ENCODE measurements around the gene CLTB.

CLTB gene

DNA sequence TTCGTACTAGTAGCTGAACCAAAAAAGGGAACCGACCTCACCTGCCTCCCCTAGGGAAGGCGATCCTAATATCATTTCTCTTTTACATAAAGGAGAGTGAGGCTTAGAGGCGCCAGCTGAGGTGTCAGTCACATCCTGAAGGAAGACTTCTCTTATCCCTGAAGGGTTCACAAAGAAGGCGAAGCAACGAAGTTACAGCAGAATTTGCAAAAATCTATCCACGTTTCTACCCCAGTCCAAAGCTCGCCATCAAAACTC lies 54.2 kb downstream of the CLTB start:
- TF ChIP-seq FOXP2 (optimal IDR thresholded peaks at IDR 0.05; ENCODE audit: borderline replicate concordance, extremely low read depth, extremely low read length, insufficient read depth) (no peak), SIN3A (IDR thresholded peaks at IDR 0.05; ENCODE audit: borderline replicate concordance, insufficient read depth, low read length) (no peak), POLR2AphosphoS5 (IDR thresholded peaks at IDR 0.05; ENCODE audit: low read depth, low read length) (no peak), TAF1 (IDR thresholded peaks at IDR 0.05; ENCODE audit: borderline replicate concordance, insufficient read depth, low read length) (no peak)
- TF ChIP-seq, protein P1, sequence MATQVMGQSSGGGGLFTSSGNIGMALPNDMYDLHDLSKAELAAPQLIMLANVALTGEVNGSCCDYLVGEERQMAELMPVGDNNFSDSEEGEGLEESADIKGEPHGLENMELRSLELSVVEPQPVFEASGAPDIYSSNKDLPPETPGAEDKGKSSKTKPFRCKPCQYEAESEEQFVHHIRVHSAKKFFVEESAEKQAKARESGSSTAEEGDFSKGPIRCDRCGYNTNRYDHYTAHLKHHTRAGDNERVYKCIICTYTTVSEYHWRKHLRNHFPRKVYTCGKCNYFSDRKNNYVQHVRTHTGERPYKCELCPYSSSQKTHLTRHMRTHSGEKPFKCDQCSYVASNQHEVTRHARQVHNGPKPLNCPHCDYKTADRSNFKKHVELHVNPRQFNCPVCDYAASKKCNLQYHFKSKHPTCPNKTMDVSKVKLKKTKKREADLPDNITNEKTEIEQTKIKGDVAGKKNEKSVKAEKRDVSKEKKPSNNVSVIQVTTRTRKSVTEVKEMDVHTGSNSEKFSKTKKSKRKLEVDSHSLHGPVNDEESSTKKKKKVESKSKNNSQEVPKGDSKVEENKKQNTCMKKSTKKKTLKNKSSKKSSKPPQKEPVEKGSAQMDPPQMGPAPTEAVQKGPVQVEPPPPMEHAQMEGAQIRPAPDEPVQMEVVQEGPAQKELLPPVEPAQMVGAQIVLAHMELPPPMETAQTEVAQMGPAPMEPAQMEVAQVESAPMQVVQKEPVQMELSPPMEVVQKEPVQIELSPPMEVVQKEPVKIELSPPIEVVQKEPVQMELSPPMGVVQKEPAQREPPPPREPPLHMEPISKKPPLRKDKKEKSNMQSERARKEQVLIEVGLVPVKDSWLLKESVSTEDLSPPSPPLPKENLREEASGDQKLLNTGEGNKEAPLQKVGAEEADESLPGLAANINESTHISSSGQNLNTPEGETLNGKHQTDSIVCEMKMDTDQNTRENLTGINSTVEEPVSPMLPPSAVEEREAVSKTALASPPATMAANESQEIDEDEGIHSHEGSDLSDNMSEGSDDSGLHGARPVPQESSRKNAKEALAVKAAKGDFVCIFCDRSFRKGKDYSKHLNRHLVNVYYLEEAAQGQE (IDR thresholded peaks at IDR 0.05; ENCODE audit: insufficient read depth in 1 of 2, low read depth in 2 of 2, low read length in 2 of 2), result no peak

DNA sequence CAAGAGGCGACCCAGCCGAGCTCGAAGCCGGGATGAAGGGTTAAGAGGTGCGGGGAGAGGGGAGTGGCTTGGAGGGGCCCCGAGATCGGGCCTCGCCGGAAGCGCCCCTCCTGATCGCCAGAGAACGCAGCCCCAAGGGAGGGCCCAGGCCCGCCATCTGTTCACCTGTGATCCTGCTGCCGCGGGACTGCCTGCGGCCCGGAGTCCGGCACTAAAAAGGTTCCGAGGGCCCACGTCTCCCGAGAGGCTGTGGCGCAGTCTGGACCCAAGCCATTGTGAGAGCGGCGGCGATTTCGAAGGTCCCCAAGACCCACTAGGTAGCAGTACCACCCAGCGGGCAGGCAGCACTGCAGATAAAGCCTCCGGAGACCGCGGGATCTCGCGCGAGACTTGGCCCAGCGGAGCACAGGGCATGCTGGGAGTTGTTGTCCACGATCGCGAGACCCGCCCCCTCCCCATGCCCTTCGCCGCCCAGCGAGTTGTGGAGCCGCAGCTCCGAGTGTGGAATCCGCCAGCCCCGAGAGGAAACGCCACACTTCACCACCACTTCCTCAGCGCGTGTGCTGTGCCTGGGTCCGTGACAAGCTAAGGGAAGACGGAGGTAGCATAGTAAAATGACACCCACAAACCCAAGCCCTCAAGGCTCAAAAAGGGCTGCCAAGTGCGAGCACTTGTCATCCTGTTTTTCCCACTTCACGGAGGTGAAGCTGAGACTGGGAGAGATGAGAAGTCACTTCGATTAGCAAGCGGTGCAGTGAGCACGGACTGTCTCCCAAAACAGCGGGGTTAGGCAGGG lies 54.7 kb downstream of the CLTB start, which contains the start of gene KIAA1191:
Gene KIAA1191, minus strand, starts transcription at position 328 of the 796 bp plus-strand sequence. CDS start 2,256 bp downstream, outside the sequence.
- TF ChIP-seq, protein P1 (IDR thresholded peaks at IDR 0.05; ENCODE audit: insufficient read depth in 1 of 2, low read depth in 2 of 2, low read length in 2 of 2), result no peak
- peak; percentile 74; the same call in 1 of the 2 replicates for TF ChIP-seq SIN3A (IDR thresholded peaks at IDR 0.05; ENCODE audit: borderline replicate concordance, insufficient read depth, low read length)
- peak; percentile 92 for TF ChIP-seq FOXP2 (optimal IDR thresholded peaks at IDR 0.05; ENCODE audit: borderline replicate concordance, extremely low read depth, extremely low read length, insufficient read depth)
- TF ChIP-seq TAF1 (IDR thresholded peaks at IDR 0.05; ENCODE audit: borderline replicate concordance, insufficient read depth, low read length), result peak; percentile 79; the same call in 1 of the 2 replicates
- TF ChIP-seq POLR2AphosphoS5 (IDR thresholded peaks at IDR 0.05; ENCODE audit: low read depth, low read length), result peak; percentile 96

DNA sequence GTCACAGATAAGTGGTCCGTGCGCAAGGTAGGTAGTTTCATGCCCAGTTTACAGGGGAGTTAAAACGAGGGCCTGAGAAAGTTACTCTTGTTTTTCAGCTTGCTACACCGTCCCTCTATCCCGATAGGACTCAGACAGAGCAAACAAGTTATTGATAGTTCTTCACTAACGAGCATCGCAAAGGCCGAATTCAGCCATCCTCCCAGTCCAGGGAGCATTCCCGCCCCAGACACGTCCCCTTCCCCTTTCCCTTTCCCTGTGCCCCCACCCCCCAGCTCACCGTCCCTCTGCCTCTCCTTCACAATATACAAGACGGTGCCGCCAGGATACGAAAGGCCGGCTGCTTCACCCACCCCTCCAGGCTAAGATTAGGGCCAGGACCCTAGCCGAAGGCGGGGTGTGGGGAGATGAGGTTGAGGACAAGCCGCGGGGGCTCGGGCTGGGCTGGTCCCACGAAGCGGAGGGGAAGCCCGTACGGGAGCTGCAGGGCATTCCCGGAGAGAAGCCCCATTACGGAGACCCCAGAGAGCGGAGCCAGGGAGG lies 55.4 kb downstream of the CLTB start:
- TF ChIP-seq TAF1 (IDR thresholded peaks at IDR 0.05; ENCODE audit: borderline replicate concordance, insufficient read depth, low read length) (no peak), SIN3A (IDR thresholded peaks at IDR 0.05; ENCODE audit: borderline replicate concordance, insufficient read depth, low read length) (no peak), FOXP2 (optimal IDR thresholded peaks at IDR 0.05; ENCODE audit: borderline replicate concordance, extremely low read depth, extremely low read length, insufficient read depth) (no peak), POLR2AphosphoS5 (IDR thresholded peaks at IDR 0.05; ENCODE audit: low read depth, low read length) (no peak)
- TF ChIP-seq, protein P1 (IDR thresholded peaks at IDR 0.05; ENCODE audit: insufficient read depth in 1 of 2, low read depth in 2 of 2, low read length in 2 of 2), result no peak

DNA sequence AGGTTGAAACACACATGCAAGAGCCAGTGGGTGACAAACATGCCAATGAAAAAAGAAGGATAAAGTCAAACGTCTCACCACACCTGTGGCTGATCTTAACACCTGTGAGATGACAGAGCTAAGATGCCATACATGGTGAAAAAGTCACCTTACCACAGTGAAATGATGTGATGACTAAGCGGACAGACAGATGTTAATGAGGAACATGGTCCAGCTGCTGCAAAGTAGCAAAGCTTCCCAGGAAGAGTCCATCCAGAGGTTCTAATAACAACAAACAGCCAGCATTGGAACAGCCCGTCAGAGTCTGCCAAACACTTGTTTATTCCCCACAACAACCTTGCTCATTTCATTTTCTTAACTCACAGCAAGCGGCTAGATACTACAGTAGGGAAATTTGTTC lies 56.7 kb downstream of the CLTB start:
- TF ChIP-seq SIN3A (IDR thresholded peaks at IDR 0.05; ENCODE audit: borderline replicate concordance, insufficient read depth, low read length), result no peak
- no peak for TF ChIP-seq FOXP2 (optimal IDR thresholded peaks at IDR 0.05; ENCODE audit: borderline replicate concordance, extremely low read depth, extremely low read length, insufficient read depth)
- TF ChIP-seq, protein P1 (IDR thresholded peaks at IDR 0.05; ENCODE audit: insufficient read depth in 1 of 2, low read depth in 2 of 2, low read length in 2 of 2), result no peak
- no peak for TF ChIP-seq TAF1 (IDR thresholded peaks at IDR 0.05; ENCODE audit: borderline replicate concordance, insufficient read depth, low read length)
- no peak for TF ChIP-seq POLR2AphosphoS5 (IDR thresholded peaks at IDR 0.05; ENCODE audit: low read depth, low read length)

Data from PFSK-1 (cell line).